Measurements from ENCODE around the gene PYGB.

The PYGB gene

GRCh38 chr20:25285091-25285647 is 37.3 kb downstream of the PYGB start:
- TF ChIP-seq CTCF (IDR thresholded peaks at IDR 0.05; ENCODE audit: extremely low read depth, missing control alignments): no peak
- DNase-seq (ENCODE audit: low spot score): no peak

- TF ChIP-seq CTCF (IDR thresholded peaks at IDR 0.05; ENCODE audit: extremely low read depth, missing control alignments): no peak
- no peak for DNase-seq (ENCODE audit: low spot score)
Measured at GRCh38 chr20:25285856-25286798, 38.2 kb downstream of the PYGB start.

- no peak for DNase-seq (ENCODE audit: low spot score)
- no peak for TF ChIP-seq CTCF (IDR thresholded peaks at IDR 0.05; ENCODE audit: extremely low read depth, missing control alignments)
Measured at GRCh38 chr20:25286917-25287316, 39.0 kb downstream of the PYGB start.

- no peak for DNase-seq (ENCODE audit: low spot score)
- no peak for TF ChIP-seq CTCF (IDR thresholded peaks at IDR 0.05; ENCODE audit: extremely low read depth, missing control alignments)
Measured at GRCh38 chr20:25287631-25288290, 39.9 kb downstream of the PYGB start.

GRCh38 chr20:25288291-25289181 is 40.7 kb downstream of the PYGB start:
- peak; percentile 85 for DNase-seq (ENCODE audit: low spot score)
- TF ChIP-seq CTCF (IDR thresholded peaks at IDR 0.05; ENCODE audit: extremely low read depth, missing control alignments): no peak

- no peak for TF ChIP-seq CTCF (IDR thresholded peaks at IDR 0.05; ENCODE audit: extremely low read depth, missing control alignments)
- DNase-seq (ENCODE audit: low spot score): no peak
Measured at GRCh38 chr20:25289886-25290597, 42.2 kb downstream of the PYGB start.
